Liver (tissue), 9 donors: ENCODE data around the gene ARHGEF4. TPM values are rescaled to one million over a fixed set of nuclear protein-coding genes. Genes with fewer than 3 reads are reported as not detected.

Source experiments
- DNase-seq: peaks from one replicate; pipeline ENCODE4 v3.0.0-alpha.2; 2017; ENCODE audit warnings: low spot score
- H3K27ac ChIP-seq, 2 donors: one replicate each; pipeline ENCODE4 v1.7.0; 2013; ENCODE audit warnings: inconsistent platforms in 2 of 2, low read length in 2 of 2, control low read depth in 1 of 2, low read depth in 1 of 2, mild to moderate bottlenecking in 1 of 2
- H3K27me3 ChIP-seq, 4 donors: one replicate each; pipeline versions ENCODE4 v1.6.1 to v1.7.0; 2013; ENCODE audit warnings: low read length in 3 of 4, inconsistent platforms in 1 of 4, mild to moderate bottlenecking in 1 of 4, moderate library complexity in 1 of 4; ENCODE audit not compliant: control insufficient read depth in 4 of 4, insufficient read depth in 4 of 4
- H3K36me3 ChIP-seq, 4 donors: one replicate each; pipeline versions ENCODE4 v1.6.1 to v1.7.0; 2013; ENCODE audit warnings: low read length in 3 of 4, mild to moderate bottlenecking in 3 of 4, low read depth in 1 of 4, moderate library complexity in 1 of 4; ENCODE audit not compliant: control insufficient read depth in 4 of 4, insufficient read depth in 3 of 4
- H3K4me1 ChIP-seq, 4 donors: one replicate each; pipeline versions ENCODE4 v1.6.1 to v1.7.0; 2013; ENCODE audit warnings: low read length in 3 of 4, mild to moderate bottlenecking in 3 of 4, moderate library complexity in 1 of 4; ENCODE audit not compliant: control insufficient read depth in 4 of 4, insufficient read depth in 4 of 4
- H3K4me3 ChIP-seq, 3 donors: one replicate each; pipeline versions ENCODE4 v1.6.1 to v1.7.0; 2013; ENCODE audit warnings: low read length in 3 of 3, control low read depth in 1 of 3, low read depth in 1 of 3, mild to moderate bottlenecking in 1 of 3
- H3K9ac ChIP-seq, 2 donors: one replicate each; pipeline ENCODE4 v1.7.0; 2013; ENCODE audit warnings: low read length in 2 of 2, mild to moderate bottlenecking in 2 of 2, moderate library complexity in 2 of 2, control low read depth in 1 of 2, low read depth in 1 of 2
- H3K9me3 ChIP-seq, 4 donors: one replicate each; pipeline versions ENCODE4 v1.6.1 to v1.7.0; 2013; ENCODE audit warnings: low read length in 3 of 4; ENCODE audit not compliant: control insufficient read depth in 4 of 4
- CTCF ChIP-seq: fragments of 150-350 bp; IDR thresholded peaks from 2 replicates; pipeline ENCODE4 v1.5.1; 2017; ENCODE audit warnings: improper control_type of control experiment, low read depth, low read length; ENCODE audit not compliant: missing input control
- EGR1 ChIP-seq, 2 donors: IDR thresholded peaks; 2 replicates each; pipeline ENCODE4 v1.6.1; 2016 to 2018; ENCODE audit warnings: antibody characterized with exemption in 2 of 2, low read depth in 2 of 2
- FOXA1 ChIP-seq: IDR thresholded peaks from 2 replicates; pipeline ENCODE4 v1.6.1; 2016; ENCODE audit warnings: antibody characterized with exemption
- FOXA2 ChIP-seq: IDR thresholded peaks from 2 replicates; pipeline ENCODE4 v1.6.1; 2016; ENCODE audit warnings: antibody characterized with exemption
- GABPA ChIP-seq, 2 donors: IDR thresholded peaks in 1 of 2; conservative IDR thresholded peaks in 1 of 2; 2 replicates each; pipeline ENCODE4 v1.6.1; 2016; ENCODE audit warnings: antibody characterized with exemption in 2 of 2, mild to moderate bottlenecking in 1 of 2, moderate library complexity in 1 of 2
- HNF4A ChIP-seq, 2 donors: conservative IDR thresholded peaks; 2 replicates each; pipeline ENCODE4 v1.6.1; 2016; ENCODE audit warnings: antibody characterized with exemption in 2 of 2, mild to moderate bottlenecking in 2 of 2
- JUND ChIP-seq, 2 donors: IDR thresholded peaks; 2 replicates each; pipeline ENCODE4 v1.6.1; 2016; ENCODE audit warnings: antibody characterized with exemption in 2 of 2
- NR2F2 ChIP-seq: IDR thresholded peaks from 2 replicates; pipeline ENCODE4 v1.6.1; 2016; ENCODE audit warnings: antibody characterized with exemption
- RAD21 ChIP-seq, 2 donors: IDR thresholded peaks; 2 replicates each; pipeline ENCODE4 v1.6.1; 2016; ENCODE audit warnings: antibody characterized with exemption in 2 of 2, mild to moderate bottlenecking in 2 of 2
- RXRA ChIP-seq, 2 donors: IDR thresholded peaks; 2 replicates each; pipeline ENCODE4 v1.6.1; 2017 to 2018; ENCODE audit warnings: antibody characterized with exemption in 2 of 2, mild to moderate bottlenecking in 1 of 2
- SP1 ChIP-seq: IDR thresholded peaks from 2 replicates; pipeline ENCODE4 v1.6.1; 2018; ENCODE audit warnings: antibody characterized with exemption, mild to moderate bottlenecking
- TAF1 ChIP-seq: conservative IDR thresholded peaks from 2 replicates; pipeline ENCODE4 v1.6.1; 2016; ENCODE audit warnings: antibody characterized with exemption, mild to moderate bottlenecking
- YY1 ChIP-seq: IDR thresholded peaks from 2 replicates; pipeline ENCODE4 v1.6.1; 2016; ENCODE audit warnings: antibody characterized with exemption, mild to moderate bottlenecking
- WGBS: extraction: QIAGEN DNeasy Blood & Tissue Kit; methylation state at CpG from one replicate; pipeline ENCODE4 v1.1.7; 2013; 5-methylcytosine and 5-hydroxymethylcytosine counted together
- polyA plus RNA-seq, 2 donors: library from polyadenylated mRNA; stranded (reverse) in 1 of 2; unstranded in 1 of 2; fragments of 200-250 nt in 1 of 2; fragments of >200 nt in 1 of 2; fragmentation: Nextera tagmentation in 1 of 2; extraction: Ambion mirVana in 1 of 2; gene quantifications; one replicate each; pipeline versions ENCODE4 v1.2.1 to v1.2.3, GENCODE V29; 2013 to 2015
- total RNA-seq, 2 donors: library from RNA; depleted of rRNA; stranded (reverse); fragments of >200 nt; gene quantifications; one replicate each; pipeline ENCODE4 v1.2.3, GENCODE V29; 2014
- TF ChIP-seq, protein P1 (sequence below): IDR thresholded peaks from 2 replicates; pipeline ENCODE4 v1.6.1; 2016; ENCODE audit warnings: antibody characterized with exemption, mild to moderate bottlenecking
- TF ChIP-seq, protein P2 (sequence below): IDR thresholded peaks from 2 replicates; pipeline ENCODE4 v1.6.1; 2016; ENCODE audit warnings: antibody characterized with exemption
- TF ChIP-seq, protein P3 (sequence below): IDR thresholded peaks from 2 replicates; pipeline ENCODE4 v1.6.1; 2016; ENCODE audit warnings: antibody characterized with exemption
- TF ChIP-seq, protein P4 (sequence below): IDR thresholded peaks from 2 replicates; pipeline ENCODE4 v1.6.1; 2016; ENCODE audit warnings: antibody characterized with exemption
- donor health status: healthy.
- donor health status: healthy.
- donor health status: healthy.
- donor health status: healthy.
- donor health status: healthy.

Gene ARHGEF4
- total and polyA plus RNA-seq, 4 donors, result 0.08 TPM; not detected in 2

DNA sequence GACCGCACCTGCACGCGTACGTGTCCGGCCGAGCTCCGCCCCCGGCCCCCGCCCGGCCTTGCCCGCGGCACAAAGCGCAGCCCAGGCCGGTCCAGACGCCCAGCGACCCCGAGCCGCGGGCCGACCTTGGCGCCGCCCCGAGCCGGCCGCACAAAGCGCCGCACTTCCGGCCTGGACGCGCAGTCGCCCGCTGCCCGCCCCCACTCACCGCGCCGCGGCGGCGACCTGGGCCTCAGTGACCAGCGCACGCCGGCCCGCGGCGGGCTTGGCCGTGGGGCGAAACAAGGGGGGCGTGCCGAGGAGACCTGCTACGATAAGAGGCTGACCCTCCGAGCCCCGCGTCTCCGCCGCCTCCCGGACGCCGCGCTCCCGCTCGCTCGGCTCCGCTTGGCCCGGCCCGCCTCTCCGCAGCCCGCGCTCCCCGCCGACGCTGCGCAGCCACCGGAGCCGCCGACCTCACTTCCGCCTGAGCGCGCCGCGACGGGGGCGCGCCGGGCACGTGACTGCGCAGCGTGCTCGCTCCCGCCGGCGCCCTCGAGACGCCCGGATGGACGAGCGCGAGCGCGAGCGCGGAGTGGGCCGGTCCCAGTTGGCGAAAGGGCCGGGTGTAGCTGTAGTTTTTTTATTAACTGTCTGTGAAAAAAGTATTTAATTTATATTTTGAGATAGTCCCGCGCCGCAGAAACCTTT is 256.4 kb downstream of the ARHGEF4 start, which contains the start of gene FAM168B:
Gene FAM168B (minus strand): TSS at position 455 of the 690 bp plus-strand sequence. CDS start 10,814 bp downstream, outside the sequence.
- Histone ChIP-seq H3K4me3 (peak within 1 kb of the TSS; percentile 85 to 97 (median 88)), H3K9ac (peak within 1 kb of the TSS; percentile 98 to 99), H3K9me3 (no peaks in the 10 kb centered on the region), H3K36me3 (peaks cover 2 to 7% (median 5%) of the 10 kb centered on the region in 4 donors), H3K27me3 (no peaks in the 10 kb centered on the region), H3K27ac (peak within 1 kb of the TSS; percentile 88 to 96), H3K4me1 (peaks cover 5 to 23% (median 10%) of the 10 kb centered on the region in 4 donors)
- TF ChIP-seq HNF4A (conservative IDR thresholded peaks at IDR 0.05), result no peak
- TF ChIP-seq TAF1, result no peak
- TF ChIP-seq, protein P1, sequence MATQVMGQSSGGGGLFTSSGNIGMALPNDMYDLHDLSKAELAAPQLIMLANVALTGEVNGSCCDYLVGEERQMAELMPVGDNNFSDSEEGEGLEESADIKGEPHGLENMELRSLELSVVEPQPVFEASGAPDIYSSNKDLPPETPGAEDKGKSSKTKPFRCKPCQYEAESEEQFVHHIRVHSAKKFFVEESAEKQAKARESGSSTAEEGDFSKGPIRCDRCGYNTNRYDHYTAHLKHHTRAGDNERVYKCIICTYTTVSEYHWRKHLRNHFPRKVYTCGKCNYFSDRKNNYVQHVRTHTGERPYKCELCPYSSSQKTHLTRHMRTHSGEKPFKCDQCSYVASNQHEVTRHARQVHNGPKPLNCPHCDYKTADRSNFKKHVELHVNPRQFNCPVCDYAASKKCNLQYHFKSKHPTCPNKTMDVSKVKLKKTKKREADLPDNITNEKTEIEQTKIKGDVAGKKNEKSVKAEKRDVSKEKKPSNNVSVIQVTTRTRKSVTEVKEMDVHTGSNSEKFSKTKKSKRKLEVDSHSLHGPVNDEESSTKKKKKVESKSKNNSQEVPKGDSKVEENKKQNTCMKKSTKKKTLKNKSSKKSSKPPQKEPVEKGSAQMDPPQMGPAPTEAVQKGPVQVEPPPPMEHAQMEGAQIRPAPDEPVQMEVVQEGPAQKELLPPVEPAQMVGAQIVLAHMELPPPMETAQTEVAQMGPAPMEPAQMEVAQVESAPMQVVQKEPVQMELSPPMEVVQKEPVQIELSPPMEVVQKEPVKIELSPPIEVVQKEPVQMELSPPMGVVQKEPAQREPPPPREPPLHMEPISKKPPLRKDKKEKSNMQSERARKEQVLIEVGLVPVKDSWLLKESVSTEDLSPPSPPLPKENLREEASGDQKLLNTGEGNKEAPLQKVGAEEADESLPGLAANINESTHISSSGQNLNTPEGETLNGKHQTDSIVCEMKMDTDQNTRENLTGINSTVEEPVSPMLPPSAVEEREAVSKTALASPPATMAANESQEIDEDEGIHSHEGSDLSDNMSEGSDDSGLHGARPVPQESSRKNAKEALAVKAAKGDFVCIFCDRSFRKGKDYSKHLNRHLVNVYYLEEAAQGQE, result no peak
- no peak for TF ChIP-seq GABPA (IDR thresholded peaks at IDR 0.05 in 1 of 2, conservative IDR thresholded peaks at IDR 0.05 in 1 of 2)
- TF ChIP-seq RAD21 (IDR thresholded peaks at IDR 0.05), result no peak
- no peak for TF ChIP-seq JUND (IDR thresholded peaks at IDR 0.05)
- TF ChIP-seq NR2F2, result no peak
- no peak for TF ChIP-seq RXRA (IDR thresholded peaks at IDR 0.05)
- TF ChIP-seq FOXA1, result no peak
- TF ChIP-seq CTCF, result no peak
- TF ChIP-seq YY1, result no peak
- no peak for TF ChIP-seq FOXA2
- DNase-seq, result peak; percentile 90
- 1% methylated on average over 107 of the region's 107 CpGs for WGBS

DNA sequence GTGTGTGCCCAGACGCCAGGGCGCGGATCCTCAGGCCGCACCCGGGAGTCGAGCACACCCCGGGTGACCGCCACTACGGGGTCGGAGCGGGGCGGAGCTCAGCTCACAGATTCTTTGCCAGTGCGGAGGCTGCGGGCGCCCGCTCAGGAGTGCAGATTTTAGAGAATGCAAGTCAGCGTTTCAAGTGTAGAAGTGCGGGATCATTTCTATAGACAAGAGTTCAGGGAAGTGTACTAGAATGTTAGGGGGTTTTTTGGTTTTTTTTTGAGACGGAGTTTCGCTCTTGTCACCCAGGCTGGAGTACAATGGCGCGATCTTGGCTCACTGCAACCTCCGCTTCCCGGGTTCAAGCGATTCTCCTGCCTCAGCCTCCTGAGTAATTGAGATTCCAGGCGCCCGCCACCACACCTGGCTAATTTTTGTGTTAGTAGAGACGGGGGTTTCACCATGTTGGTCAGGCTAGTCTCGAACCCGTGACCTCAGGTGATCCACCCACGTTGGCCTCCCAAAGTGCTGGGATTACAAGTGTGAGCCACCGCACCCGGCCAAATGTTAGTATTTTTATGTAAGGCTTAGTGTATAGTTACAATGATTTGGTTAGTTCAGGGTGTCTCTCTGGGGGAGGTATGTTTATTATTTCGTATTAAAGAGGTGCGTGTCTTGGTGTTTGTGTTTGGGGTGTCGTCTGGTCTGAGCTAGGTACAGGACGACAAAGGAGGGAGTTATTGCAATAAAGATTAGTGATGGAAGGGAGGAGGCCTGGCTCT is 257.2 kb downstream of the ARHGEF4 start:
- Histone ChIP-seq H3K36me3 (peaks cover 0 to under 1% (median under 1%) of the 10 kb centered on the region in 4 donors), H3K27me3 (no peaks in the 10 kb centered on the region), H3K27ac (peak overlapping the region; percentile 88 to 96), H3K4me1 (peaks cover 5 to 23% (median 10%) of the 10 kb centered on the region in 4 donors), H3K9me3 (no peaks in the 10 kb centered on the region), H3K4me3 (peak overlapping the region; percentile 72 to 88 (median 85)), H3K9ac (peak overlapping the region; percentile 56 to 81)
- DNase-seq, result no peak
- WGBS, result 4% methylated on average over 37 of the region's 37 CpGs
- TF ChIP-seq TAF1, result peak; percentile 54
- TF ChIP-seq FOXA2, result no peak
- no peak for TF ChIP-seq GABPA (IDR thresholded peaks at IDR 0.05 in 1 of 2, conservative IDR thresholded peaks at IDR 0.05 in 1 of 2)
- TF ChIP-seq, protein P2, sequence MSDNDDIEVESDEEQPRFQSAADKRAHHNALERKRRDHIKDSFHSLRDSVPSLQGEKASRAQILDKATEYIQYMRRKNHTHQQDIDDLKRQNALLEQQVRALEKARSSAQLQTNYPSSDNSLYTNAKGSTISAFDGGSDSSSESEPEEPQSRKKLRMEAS, result no peak
- TF ChIP-seq, protein P3, sequence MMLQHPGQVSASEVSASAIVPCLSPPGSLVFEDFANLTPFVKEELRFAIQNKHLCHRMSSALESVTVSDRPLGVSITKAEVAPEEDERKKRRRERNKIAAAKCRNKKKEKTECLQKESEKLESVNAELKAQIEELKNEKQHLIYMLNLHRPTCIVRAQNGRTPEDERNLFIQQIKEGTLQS, result no peak
- TF ChIP-seq FOXA1, result no peak
- no peak for TF ChIP-seq EGR1 (IDR thresholded peaks at IDR 0.05; ENCODE audit: low read depth in 2 of 2)
- TF ChIP-seq SP1, result no peak
- TF ChIP-seq NR2F2, result no peak
- TF ChIP-seq RAD21 (IDR thresholded peaks at IDR 0.05), result peak in 1 of 2 donors; percentile 15
- TF ChIP-seq, protein P1, result peak; percentile 45
- TF ChIP-seq, protein P4, sequence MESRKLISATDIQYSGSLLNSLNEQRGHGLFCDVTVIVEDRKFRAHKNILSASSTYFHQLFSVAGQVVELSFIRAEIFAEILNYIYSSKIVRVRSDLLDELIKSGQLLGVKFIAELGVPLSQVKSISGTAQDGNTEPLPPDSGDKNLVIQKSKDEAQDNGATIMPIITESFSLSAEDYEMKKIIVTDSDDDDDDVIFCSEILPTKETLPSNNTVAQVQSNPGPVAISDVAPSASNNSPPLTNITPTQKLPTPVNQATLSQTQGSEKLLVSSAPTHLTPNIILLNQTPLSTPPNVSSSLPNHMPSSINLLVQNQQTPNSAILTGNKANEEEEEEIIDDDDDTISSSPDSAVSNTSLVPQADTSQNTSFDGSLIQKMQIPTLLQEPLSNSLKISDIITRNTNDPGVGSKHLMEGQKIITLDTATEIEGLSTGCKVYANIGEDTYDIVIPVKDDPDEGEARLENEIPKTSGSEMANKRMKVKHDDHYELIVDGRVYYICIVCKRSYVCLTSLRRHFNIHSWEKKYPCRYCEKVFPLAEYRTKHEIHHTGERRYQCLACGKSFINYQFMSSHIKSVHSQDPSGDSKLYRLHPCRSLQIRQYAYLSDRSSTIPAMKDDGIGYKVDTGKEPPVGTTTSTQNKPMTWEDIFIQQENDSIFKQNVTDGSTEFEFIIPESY, result no peak
